KBM-7 (cell line): ENCODE data around the gene PITPNM1.
"Not testable (repeated sequence)": the region's sequence is repeated elsewhere in the genome, so short reads cannot be mapped to it uniquely, and the experiment has no call there.

Experiments
- DNase-seq: peaks from one replicate; pipeline ENCODE4 v3.0.0-alpha.2; 2015
- in situ Hi-C: fragments of 300-500 bp; cut with MboI; formaldehyde crosslinking; loops from 2 replicates; pipeline ENCODE4 v1.14.3; 2020; ENCODE audit warnings: low sequenced_read_pairs, low pct_unique_long_range_greater_than_20kb, mixed read lengths

PITPNM1 gene

DNA sequence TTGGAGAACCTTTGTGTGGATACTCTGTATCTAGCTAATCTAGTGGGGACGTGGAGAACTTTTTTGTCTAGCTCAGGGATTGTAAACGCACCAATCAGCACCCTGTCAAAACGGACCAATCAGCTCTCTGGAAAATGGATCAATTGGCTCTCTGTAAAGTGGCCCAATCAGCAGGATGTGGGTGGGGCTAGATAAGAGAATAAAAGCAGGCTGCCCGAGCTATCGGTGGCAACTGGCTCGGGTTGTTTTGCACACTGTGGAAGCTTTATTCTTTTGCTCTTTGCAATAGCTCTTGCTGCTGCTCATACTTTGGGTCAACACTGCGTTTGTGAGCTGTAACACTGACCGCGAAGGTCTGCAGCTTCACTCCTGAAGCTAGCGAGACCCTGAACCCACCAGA is 28.5 kb downstream of the PITPNM1 start:
- in situ Hi-C loops, DNase-seq: not testable (repeated sequence)

DNA sequence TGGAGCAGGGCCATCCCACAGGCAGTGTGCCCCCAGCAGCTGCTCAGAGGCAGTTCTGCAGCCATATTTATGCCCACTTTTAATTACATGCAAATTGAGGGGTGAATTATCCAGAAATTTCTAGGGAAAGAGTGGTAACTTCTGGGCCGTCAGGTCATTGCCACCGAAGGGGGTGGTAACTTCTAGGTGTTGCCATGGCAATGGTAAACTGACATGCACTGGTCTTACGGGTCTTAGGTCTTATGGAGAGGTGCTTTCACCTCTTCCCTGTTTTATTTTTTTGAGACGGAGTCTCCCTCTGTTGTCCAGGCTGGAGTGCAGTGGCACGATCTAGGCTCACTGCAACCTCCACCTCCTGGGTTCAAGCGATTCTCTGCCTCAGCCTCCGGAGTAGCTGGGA is 32.3 kb downstream of the PITPNM1 start:
- DNase-seq = no peak
- in situ Hi-C loops = no loop called here

DNA sequence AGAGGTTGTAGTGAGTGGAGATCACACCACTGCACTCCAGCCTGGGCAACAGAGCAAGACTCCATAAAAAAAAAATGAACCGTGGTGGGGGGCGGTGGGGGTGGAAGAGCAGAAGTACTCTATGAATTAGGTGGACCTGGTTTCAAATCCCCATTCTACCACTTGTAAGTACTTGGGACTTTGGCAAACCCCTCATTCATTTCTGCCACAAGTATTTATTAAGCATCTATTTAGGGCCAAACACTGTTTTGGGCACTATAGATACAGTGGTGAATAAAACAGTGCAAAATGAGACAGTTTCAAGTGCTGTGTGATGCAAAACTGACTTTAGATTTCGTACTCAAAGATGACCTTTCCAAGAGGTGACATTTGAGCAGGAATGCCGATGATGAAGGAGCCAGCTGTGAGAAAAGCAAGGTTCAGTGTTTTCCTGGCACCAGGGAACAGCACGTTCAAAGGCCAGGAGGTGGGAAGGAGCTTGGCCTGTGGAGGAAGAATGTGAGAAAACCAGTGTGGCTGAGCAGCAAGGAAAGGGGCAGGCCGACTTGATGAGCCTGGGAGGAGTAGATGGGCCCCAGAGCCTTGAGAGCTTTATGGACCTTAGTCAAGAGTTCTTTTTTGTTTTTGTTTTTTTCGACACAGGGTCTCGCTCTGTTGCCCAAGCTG is 34.7 kb downstream of the PITPNM1 start:
- no peak for DNase-seq
- in situ Hi-C loops = no loop called here

DNA sequence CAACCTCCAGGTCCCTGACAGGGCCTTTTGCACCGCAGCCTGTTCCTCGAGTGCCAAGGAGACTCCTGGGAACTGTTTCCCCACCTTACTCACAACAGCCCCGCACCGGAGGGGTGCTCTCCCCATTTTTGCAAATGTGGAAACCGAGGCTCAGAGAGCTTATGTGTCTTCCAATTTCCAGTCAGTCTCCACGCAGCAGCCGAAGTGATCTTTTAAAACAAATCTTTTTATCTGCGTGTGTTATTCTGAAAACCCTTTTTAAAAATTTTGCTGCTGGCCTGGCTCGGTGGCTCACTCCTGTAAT is 35.7 kb downstream of the PITPNM1 start:
- DNase-seq = no peak
- in situ Hi-C loops = no loop called here

- in situ Hi-C loops = no loop called here
These were observed 36.2 kb downstream of the PITPNM1 start, which contains the start of gene TMEM134 for GRCh38 chr11:67468759-67469507. Gene TMEM134, minus strand, starts transcription at chr11:67469251. Its CDS starts 59 bp downstream, at chr11:67469192.

GRCh38 chr11:67468456-67468758 is 36.8 kb downstream of the PITPNM1 start:
- in situ Hi-C loops = no loop called here
- DNase-seq = no peak

More at GRCh38 chr11:67468759-67469507, 36.2 kb downstream of the PITPNM1 start, which contains the start of gene TMEM134:
- peak; percentile 83 for DNase-seq

DNA sequence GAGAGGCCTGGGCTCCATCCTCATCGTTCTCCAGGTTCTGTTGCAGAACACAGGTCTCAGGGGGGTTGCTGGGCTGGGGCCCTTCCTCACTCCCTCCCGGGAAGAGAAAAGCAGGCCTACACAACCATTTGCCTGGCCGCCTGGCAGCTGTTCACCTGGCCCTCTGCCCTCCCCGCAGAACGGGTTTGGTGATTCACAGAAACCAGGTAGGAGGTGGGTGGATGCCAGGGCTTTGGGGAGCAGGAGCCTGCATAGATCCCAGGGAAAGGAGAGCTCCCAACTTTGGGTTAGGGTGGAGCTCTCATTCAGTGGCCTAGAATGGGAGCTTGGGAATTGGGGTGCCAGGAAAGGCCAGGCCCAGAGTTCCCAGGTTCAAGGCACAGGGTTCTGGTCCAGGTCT is 37.1 kb downstream of the PITPNM1 start:
- in situ Hi-C loops = no loop called here
- DNase-seq = no peak

- DNase-seq = no peak
- in situ Hi-C loops = no loop called here
These were observed 38.0 kb downstream of the PITPNM1 start for GRCh38 chr11:67466962-67467771.

DNA sequence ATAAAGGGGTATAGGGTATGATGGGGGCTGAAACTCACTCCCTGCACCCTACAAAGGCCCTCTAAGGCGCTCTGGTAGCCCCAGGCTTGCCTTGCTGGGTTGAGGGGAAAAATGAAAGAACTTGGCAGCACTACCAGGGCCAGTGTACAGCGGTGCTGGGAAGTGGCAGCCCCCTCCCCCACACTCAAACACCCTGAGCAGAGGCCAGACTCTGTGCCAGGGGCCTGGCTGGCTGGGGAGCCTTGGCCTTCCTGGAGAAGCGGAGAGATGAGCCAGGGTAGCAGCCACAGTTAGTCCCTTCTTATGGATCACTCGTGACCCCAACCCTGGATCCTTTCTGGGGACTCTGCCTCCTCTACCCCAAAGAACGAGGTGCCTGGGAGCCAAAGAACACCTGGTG is 38.8 kb downstream of the PITPNM1 start:
- in situ Hi-C loops = no loop called here
- DNase-seq = no peak

GRCh38 chr11:67465530-67465929 is 39.6 kb downstream of the PITPNM1 start:
- in situ Hi-C loops, DNase-seq: not testable (repeated sequence)

GRCh38 chr11:67465189-67465510 is 40.0 kb downstream of the PITPNM1 start:
- in situ Hi-C loops = no loop called here
- no peak for DNase-seq

DNA sequence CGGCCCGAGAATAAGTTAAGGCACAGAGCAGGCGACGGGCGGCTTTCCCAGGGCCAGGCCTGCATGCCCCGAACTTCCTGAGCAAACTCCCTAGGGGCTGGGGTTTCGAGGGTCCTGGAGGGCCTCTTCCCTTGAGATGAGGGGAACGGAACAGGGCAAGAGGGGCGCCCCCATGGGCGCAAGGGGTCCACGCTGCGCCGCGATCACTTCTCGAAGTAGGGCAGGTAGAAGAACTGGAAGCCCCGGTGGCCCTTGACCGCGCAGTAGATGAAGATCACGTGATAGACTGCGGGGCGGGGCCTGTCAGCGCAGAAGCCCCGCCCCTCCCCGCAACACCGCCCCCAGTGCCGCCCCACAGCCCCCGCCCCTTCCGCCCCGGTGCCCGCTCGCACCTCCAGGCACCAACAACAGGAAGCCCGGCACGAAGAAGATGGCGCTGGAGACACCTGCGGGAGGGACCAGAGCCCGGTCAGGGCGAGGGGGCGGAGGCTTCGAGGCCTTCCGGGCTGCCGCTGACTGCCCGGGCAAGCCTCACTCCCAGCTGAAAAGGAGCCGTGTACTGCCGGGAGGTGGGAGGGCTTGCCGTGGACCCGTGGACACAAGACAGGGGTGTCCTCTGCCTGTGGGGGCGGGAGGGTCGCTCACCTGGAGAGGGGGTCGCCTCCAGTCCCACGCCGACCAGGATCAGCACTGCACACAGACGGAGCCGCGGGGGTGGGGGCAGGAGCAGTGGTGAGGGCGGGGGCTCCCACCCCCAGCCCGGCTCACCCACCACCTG is 40.6 kb downstream of the PITPNM1 start:
- peak; percentile 82 for DNase-seq
- in situ Hi-C loops = no loop called here

GRCh38 chr11:67463680-67464410 is 41.3 kb downstream of the PITPNM1 start:
- in situ Hi-C loops = no loop called here
- peak; percentile 57 for DNase-seq

DNA sequence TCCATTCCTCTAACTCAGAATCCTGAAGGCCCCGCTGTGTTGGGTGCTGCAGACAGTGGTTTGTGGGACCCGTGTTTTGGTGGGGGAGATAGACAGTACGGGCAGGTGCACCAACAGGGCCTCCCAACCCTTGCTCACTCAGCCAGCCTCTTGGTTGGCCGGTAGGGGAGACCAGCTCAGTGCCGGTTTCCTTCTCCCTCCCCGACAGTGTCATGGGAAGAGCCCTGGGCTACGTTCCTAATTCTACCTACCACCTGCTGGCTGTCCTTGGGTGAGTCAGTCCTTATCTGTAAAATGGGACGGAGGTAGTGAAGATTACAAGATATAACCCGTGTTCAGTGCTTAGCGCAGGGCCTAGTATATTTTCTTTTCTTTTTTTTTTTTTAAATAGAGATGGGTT is 42.0 kb downstream of the PITPNM1 start:
- DNase-seq = no peak
- in situ Hi-C loops = no loop called here

DNA sequence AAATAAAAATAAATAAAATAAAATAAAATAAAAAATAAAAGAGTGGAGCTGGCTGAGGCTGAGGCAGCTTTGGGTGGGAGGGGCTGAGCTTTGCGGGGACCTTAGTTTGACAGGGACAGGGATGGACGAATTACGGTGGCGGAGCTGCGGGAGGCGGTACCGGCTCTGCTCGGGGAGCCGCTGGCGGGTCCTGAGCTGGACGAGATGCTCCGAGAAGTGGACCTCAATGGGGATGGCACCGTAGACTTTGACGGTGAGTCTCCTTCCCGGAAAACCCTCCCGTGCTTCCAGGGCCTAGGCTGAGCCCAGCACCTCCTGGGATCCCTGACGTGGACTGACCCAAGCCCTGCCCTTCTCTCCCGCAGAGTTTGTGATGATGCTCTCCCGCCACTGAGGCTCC is 46.9 kb downstream of the PITPNM1 start:
- DNase-seq = no peak
- in situ Hi-C loops = no loop called here

DNA sequence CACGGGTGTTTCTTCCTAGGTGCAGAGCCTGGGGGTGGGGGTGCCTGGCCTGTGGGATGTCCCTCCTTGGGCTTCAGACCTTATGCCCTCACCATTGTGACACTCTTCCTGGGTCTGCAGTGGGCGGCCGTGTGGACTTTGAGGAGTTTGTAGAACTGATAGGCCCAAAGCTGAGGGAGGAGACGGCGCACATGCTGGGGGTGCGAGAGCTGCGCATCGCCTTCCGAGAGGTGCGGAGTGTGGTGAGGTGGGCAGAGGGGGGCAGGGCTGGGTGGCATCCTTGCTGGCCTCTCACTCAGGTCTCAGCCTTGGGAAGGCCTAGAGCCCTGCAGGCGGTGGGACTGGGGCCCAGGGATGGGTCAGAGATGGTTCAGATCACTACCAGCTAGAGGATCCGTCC is 47.7 kb downstream of the PITPNM1 start:
- in situ Hi-C loops = no loop called here
- no peak for DNase-seq

DNA sequence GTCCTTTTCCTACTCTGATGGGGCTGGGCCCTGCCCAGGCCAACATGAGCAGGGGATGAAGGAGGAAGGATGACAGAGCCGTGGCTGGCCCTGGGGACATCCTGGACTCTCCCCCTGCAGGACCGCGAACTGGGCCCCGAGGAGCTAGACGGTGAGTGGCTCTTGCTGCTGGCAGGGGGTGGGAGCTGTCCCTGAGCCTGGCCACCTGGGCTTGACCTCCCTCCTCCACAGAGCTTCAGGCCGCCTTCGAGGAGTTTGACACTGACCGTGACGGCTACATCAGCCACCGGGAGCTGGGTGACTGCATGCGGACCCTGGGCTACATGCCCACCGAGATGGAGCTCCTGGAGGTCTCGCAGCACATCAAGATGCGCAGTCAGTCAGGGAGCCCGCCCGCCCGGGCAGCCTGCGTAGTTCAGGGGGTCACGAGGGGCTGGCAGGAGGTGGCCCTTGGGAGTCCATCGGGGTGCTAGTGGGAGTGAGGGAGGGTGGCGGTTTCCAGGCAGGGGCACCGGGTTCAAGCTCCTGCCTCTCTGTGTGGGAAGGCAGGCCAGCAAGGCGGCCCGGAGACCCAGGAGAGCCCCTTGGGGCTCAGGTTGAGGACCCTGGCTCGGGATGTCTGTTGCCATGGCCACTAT is 49.0 kb downstream of the PITPNM1 start:
- in situ Hi-C loops = no loop called here
- DNase-seq = no peak

DNA sequence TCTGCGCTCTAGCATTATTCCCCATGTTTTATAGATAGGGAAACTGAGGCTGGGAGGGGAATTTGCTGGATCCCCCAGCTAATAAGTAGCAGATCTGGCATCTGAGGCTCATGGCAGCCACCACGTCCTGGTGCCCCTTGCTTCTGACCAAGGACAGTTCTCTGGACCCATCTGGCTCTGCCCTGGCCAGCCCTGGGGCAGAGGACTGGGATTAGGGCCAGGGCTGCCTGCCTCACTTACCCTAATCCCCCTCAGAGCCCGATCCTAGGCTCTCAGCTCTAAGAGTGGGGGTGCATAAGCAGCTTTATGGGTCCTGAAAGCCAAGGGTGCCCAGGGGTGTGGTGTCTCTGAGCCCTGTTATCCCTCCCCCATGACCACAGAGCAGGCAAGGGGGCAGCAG is 50.1 kb downstream of the PITPNM1 start, which contains the start of gene CABP4:
Gene CABP4, plus strand, starts transcription at position 301 of the 400 bp plus-strand sequence. Its CDS starts 70 bp downstream, at position 371.
- no peak for DNase-seq
- in situ Hi-C loops = no loop called here
